Measurements from ENCODE around the gene SIRPA. TPM values are rescaled to one million over a fixed set of nuclear protein-coding genes. Genes with fewer than 3 reads are reported as not detected.

Gene SIRPA
- total RNA-seq, 1 donor from 2014 or later = 130 TPM

DNA sequence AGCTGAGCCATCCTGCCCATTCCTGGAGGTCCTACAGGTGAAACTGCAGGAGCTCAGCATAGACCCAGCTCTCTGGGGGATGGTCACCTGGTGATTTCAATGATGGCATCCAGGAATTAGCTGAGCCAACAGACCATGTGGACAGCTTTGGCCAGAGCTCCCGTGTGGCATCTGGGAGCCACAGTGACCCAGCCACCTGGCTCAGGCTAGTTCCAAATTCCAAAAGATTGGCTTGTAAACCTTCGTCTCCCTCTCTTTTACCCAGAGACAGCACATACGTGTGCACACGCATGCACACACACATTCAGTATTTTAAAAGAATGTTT, 44.0 kb downstream of the SIRPA start:
- intact Hi-C loops (cut with DNase I) = no loop called here
- DNase-seq (no peak), ATAC-seq (no peak)
- no peak overlapping the region for H3K4me3 ChIP-seq
- H3K9me3 ChIP-seq = no peaks in the 10 kb centered on the region
- TF ChIP-seq, protein P1, sequence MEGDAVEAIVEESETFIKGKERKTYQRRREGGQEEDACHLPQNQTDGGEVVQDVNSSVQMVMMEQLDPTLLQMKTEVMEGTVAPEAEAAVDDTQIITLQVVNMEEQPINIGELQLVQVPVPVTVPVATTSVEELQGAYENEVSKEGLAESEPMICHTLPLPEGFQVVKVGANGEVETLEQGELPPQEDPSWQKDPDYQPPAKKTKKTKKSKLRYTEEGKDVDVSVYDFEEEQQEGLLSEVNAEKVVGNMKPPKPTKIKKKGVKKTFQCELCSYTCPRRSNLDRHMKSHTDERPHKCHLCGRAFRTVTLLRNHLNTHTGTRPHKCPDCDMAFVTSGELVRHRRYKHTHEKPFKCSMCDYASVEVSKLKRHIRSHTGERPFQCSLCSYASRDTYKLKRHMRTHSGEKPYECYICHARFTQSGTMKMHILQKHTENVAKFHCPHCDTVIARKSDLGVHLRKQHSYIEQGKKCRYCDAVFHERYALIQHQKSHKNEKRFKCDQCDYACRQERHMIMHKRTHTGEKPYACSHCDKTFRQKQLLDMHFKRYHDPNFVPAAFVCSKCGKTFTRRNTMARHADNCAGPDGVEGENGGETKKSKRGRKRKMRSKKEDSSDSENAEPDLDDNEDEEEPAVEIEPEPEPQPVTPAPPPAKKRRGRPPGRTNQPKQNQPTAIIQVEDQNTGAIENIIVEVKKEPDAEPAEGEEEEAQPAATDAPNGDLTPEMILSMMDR (IDR thresholded peaks at IDR 0.05) = no peak
- peaks cover 19% of the 10 kb centered on the region for H3K27me3 ChIP-seq (ENCODE audit: low read depth)
- no peak overlapping the region for H3K27ac ChIP-seq
- peaks cover 24% of the 10 kb centered on the region for H3K4me1 ChIP-seq
- peaks cover 28% of the 10 kb centered on the region for H3K36me3 ChIP-seq

DNA sequence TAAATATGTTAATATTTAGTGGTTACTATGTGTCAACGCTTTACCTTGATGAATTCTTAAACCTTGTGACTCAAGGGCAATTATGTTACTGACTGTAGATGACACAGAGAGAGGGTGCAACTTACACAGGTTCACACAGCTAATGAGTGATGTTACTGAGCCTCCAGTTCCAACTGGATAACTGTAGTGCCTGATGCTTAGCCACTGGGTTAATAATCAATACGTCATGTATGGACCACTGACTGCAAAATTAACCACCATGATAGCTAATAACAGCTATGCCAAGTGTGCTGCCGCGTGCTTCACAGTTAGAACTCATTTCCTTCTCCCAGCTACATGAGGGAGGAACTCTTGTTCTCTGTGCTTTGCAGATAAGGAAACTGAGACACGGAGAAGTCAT, 45.4 kb downstream of the SIRPA start:
- Histone ChIP-seq H3K9me3 (no peaks in the 10 kb centered on the region), H3K4me1 (peaks cover 24% of the 10 kb centered on the region), H3K36me3 (peaks cover 21% of the 10 kb centered on the region), H3K27ac (no peak overlapping the region), H3K4me3 (no peak overlapping the region), H3K27me3 (ENCODE audit: low read depth) (peaks cover 16% of the 10 kb centered on the region)
- ATAC-seq (no peak), DNase-seq (no peak)
- TF ChIP-seq, protein P1 (IDR thresholded peaks at IDR 0.05) = no peak
- intact Hi-C loops (cut with DNase I) = no loop called here

DNA sequence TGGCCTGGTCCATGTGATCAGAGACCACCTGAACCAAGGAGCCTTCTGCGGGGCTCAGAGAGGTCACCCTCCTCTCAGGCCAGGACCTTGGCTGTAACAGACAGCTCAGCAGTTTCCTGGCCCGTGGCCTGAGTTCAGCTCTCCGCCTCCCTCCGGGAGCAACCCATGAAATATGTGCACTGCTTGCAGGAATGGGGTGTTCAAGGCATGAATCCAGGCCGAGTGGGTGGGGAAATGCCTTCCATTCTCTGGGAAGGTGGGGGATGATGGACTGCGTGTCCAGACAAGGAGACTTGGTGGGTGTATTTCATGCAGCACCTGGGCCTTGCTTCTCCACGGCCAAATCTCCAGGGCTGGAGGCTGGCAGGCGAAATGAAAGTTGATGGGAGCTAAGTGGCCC, 46.0 kb downstream of the SIRPA start:
- Histone ChIP-seq H3K27ac (no peak overlapping the region), H3K4me1 (peaks cover 31% of the 10 kb centered on the region), H3K27me3 (ENCODE audit: low read depth) (peaks cover 23% of the 10 kb centered on the region), H3K4me3 (no peak overlapping the region), H3K36me3 (peaks cover 14% of the 10 kb centered on the region), H3K9me3 (no peaks in the 10 kb centered on the region)
- ATAC-seq (no peak), DNase-seq (no peak)
- TF ChIP-seq, protein P1 (IDR thresholded peaks at IDR 0.05) = no peak
- intact Hi-C loops (cut with DNase I) = no loop called here

DNA sequence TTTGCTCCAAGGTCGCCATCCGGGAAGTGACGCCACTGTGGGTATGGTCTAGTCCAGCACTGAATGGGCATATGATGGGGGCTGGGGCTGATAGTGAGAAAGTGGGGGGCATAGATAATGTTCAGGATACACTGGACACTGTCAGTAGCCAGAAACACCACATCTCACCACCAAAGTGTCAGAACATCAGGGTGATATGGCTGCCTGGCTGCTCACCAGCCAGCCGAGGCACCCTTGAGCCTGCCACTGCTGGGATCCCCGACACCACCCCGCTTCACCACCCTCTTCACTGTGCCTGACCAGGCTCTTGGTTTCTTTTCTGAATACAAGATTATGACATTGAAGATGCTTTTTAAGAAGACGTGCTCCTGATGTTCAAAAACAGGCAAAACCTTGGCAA, 46.9 kb downstream of the SIRPA start:
- no peak for DNase-seq
- Histone ChIP-seq H3K27me3 (ENCODE audit: low read depth) (peaks cover 30% of the 10 kb centered on the region), H3K4me3 (no peak overlapping the region), H3K9me3 (no peaks in the 10 kb centered on the region), H3K4me1 (peaks cover 39% of the 10 kb centered on the region), H3K36me3 (peaks cover 8% of the 10 kb centered on the region), H3K27ac (no peak overlapping the region)
- TF ChIP-seq, protein P1 (IDR thresholded peaks at IDR 0.05) = no peak
- intact Hi-C loops (cut with DNase I) = no loop called here
- ATAC-seq = no peak

DNA sequence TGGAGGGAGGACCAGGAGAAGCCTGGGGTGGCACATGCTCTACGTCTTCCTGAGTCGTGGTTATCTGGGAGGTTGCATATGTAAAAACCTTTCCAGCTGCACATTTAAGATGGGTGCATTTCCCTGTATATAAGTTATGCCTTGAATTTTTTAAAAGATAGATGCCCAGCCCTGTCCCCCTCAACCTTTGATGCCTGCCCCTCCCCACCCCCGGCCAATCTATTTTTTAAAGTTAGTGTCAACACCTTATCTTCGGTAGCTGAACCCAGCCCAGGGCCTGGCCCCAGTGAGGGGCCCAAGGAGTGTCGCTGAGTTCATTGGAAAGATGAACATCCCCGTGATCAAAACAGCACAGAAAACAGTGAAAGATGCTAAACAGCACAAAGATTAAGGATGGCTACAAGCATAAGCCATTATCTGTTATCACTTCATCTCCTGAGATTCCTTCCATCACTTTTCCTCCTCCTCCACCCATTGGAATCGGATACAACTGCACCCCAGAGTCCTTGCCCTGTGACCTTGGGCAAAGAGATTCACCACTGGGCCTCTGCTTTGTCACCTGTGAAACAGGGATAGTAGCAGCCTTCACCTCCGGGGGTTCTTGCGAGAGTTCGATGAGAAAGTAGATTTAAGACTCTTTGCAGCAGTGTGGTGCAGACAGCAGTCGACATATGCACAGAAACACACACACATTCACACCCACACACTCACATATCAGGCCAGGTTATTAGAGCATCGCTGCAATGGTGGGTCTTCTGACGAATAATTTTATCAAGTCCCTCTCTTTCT, 47.5 kb downstream of the SIRPA start:
- no peaks in the 10 kb centered on the region for H3K9me3 ChIP-seq
- intact Hi-C loops (cut with DNase I) = no loop called here
- H3K27me3 ChIP-seq (ENCODE audit: low read depth) = peaks cover 34% of the 10 kb centered on the region
- H3K4me3 ChIP-seq = no peak overlapping the region
- H3K36me3 ChIP-seq = peaks cover 4% of the 10 kb centered on the region
- ATAC-seq (no peak), DNase-seq (no peak)
- peaks cover 45% of the 10 kb centered on the region for H3K4me1 ChIP-seq
- TF ChIP-seq, protein P1 (IDR thresholded peaks at IDR 0.05) = no peak
- H3K27ac ChIP-seq = no peak overlapping the region

Measured in lower lobe of right lung (tissue), 2 donors.